Activated naive CD4-positive, alpha-beta T cell treated with anti-CD3 and anti-CD28 coated beads, Interleukin-2, amount 50 U/mL, for 24 hours (primary cell): ENCODE results near the gene TCEAL8.

ENCODE experiments used
- H3K27ac Mint-ChIP-seq: one replicate; pipeline ENCODE4 v1.8.0; 2021; ENCODE audit warnings: mild to moderate bottlenecking, mixed read lengths
- H3K27me3 Mint-ChIP-seq: one replicate; pipeline ENCODE4 v1.8.0; 2021; ENCODE audit warnings: mixed read lengths
- H3K36me3 Mint-ChIP-seq: one replicate; pipeline ENCODE4 v1.8.0; 2021; ENCODE audit warnings: mixed read lengths
- H3K4me1 Mint-ChIP-seq: one replicate; pipeline ENCODE4 v1.8.0; 2021; ENCODE audit warnings: mixed read lengths
- H3K4me3 Mint-ChIP-seq: one replicate; pipeline ENCODE4 v1.8.0; 2021; ENCODE audit warnings: mild to moderate bottlenecking, mixed read lengths
- H3K9me3 Mint-ChIP-seq: one replicate; pipeline ENCODE4 v1.8.0; 2021; ENCODE audit warnings: mixed read lengths

Gene TCEAL8, protein sequence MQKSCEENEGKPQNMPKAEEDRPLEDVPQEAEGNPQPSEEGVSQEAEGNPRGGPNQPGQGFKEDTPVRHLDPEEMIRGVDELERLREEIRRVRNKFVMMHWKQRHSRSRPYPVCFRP

DNA sequence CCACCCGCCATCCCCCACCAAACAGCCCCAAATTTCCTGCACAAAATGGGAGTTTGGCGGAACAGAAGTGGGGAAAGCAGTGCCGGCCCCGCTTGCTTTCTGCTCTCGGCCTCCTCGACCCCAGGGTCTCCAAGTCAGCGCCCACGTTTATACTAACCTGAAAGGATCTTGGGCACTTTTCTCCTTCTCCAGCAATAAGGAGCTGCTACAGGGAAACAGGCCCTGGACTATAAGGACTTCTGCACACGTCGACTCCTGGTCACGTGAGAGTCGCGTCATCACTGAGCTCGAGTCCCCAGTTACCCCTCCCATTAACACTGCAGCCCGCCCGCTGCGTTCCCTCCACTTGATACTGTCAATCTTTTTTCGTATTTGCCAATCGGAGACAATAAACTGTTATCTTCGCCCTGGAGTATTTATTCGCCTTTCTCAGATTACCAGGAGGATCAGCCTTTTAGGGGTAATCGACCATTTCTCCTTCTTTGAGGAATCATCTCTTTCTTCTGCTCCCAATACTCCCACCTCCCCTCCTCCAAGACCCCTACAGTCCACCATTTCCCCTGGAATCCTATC is at the start of gene TCEAL8:
Gene TCEAL8, minus strand, starts transcription at position 235 of the 573 bp plus-strand sequence. CDS start 1,176 bp downstream, outside the sequence.
- no peaks in the 10 kb centered on the region for H3K27me3 Mint-ChIP-seq

DNA sequence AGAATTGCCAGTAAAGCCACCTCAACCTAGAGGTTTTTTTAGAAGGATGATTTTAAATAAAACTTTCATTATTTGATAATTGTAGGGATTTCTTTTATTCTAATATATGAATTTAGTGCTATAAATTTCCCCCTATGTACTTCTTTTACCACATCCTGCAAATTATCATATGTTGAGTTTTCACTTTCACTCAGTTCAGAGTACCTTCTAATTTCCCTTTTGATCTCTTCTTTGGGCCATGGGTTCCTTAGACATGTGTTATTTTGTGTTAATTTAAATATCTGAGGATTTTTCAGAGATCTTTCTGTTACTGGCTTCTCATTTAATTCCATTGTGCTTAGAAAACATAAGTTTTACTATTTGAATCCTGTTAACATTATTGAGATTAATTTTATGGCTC is 49.8 kb upstream of the TCEAL8 start:
- no peaks in the 10 kb centered on the region for H3K27me3 Mint-ChIP-seq
- peaks cover 23% of the 10 kb centered on the region for H3K4me1 Mint-ChIP-seq
- H3K4me3 Mint-ChIP-seq, result no peak overlapping the region
- peaks cover 2% of the 10 kb centered on the region for H3K36me3 Mint-ChIP-seq
- H3K9me3 Mint-ChIP-seq, result no peaks in the 10 kb centered on the region
- H3K27ac Mint-ChIP-seq, result no peak overlapping the region

More for the DNA sequence above, at the start of gene TCEAL8:
- H3K4me3 Mint-ChIP-seq, result peak within 1 kb of the TSS; percentile 99
- H3K9me3 Mint-ChIP-seq, result no peaks in the 10 kb centered on the region
- H3K36me3 Mint-ChIP-seq, result peaks cover 2% of the 10 kb centered on the region
- peak within 1 kb of the TSS; percentile 97 for H3K27ac Mint-ChIP-seq
- peaks cover 26% of the 10 kb centered on the region for H3K4me1 Mint-ChIP-seq

DNA sequence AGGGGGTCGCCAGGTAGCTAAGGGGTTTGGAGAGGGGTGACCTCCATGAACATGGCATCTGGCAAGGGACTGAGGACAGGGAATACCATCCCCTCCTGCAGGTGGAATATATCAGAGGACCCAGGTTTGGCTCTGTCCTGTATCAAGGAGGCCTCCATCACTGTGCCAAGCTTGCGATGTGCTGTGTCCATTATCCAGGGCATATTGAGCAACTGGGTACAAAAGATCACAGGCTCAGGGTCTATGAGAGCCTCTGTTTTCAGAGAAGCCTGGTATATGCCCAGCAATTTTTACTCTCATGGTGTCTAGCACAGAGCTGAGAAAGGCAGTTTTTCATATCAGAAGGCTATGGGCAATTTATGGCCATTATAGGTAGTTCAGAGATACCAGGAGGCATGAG is 38.2 kb upstream of the TCEAL8 start:
- no peaks in the 10 kb centered on the region for H3K9me3 Mint-ChIP-seq
- no peak overlapping the region for H3K27ac Mint-ChIP-seq
- no peak overlapping the region for H3K4me3 Mint-ChIP-seq
- H3K36me3 Mint-ChIP-seq, result no peaks in the 10 kb centered on the region
- H3K4me1 Mint-ChIP-seq, result no peaks in the 10 kb centered on the region
- H3K27me3 Mint-ChIP-seq, result peaks cover 2% of the 10 kb centered on the region

DNA sequence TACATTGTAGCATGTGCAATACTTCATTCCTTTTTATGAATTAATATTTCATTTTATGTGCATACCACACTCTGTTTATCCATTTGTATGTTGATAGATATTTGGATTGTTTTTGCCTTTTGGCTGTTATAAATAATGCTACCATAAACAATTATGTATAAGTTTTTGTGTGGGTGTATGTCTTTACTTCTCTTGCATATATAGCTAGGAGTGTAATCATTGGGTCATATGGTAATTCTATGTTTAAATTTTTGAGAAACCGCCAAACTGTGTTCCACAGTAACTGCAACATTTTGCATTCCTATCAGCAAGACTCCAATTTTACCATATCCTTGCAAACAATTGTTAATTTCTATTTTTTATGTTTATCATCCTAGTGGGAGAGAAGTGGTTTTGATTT is 24.7 kb upstream of the TCEAL8 start:
- H3K9me3 Mint-ChIP-seq, result no peaks in the 10 kb centered on the region
- H3K36me3 Mint-ChIP-seq, result no peaks in the 10 kb centered on the region
- H3K27me3 Mint-ChIP-seq, result peaks cover 21% of the 10 kb centered on the region

DNA sequence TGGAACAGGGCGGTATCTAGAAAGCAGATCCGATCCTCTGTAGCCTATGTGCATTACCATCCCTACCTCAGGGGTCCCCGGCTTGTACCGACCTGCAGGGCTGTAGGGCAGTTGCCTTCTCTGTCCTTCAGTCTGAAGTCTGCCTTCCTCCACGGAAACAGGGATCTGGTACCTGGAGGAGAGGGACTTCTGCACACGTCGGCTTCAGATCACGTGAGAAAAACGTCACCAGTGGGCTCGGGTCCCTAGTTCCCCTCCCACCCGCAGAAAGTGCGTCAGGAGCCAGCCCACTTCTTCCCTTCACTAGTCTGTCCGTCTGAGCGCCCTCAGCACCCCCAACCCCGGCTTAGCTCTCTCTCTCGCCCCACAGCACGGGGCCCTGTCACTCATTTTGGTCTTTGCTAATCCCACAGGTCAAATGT is 21.6 kb upstream of the TCEAL8 start, which contains the start of gene TCEAL5:
Gene TCEAL5, minus strand, starts transcription at position 170 of the 422 bp plus-strand sequence. CDS start 2,187 bp downstream, outside the sequence.
- peak within 1 kb of the TSS; percentile 56 for H3K4me3 Mint-ChIP-seq
- no peak within 1 kb of the TSS for H3K27ac Mint-ChIP-seq
- H3K27me3 Mint-ChIP-seq, result peaks cover 23% of the 10 kb centered on the region
- peaks cover 9% of the 10 kb centered on the region for H3K4me1 Mint-ChIP-seq
- no peaks in the 10 kb centered on the region for H3K36me3 Mint-ChIP-seq
- no peaks in the 10 kb centered on the region for H3K9me3 Mint-ChIP-seq

More for the DNA sequence above, 24.7 kb upstream of the TCEAL8 start:
- Mint-ChIP-seq H3K4me3 (no peak overlapping the region), H3K27ac (no peak overlapping the region), H3K4me1 (peaks cover 9% of the 10 kb centered on the region)

DNA sequence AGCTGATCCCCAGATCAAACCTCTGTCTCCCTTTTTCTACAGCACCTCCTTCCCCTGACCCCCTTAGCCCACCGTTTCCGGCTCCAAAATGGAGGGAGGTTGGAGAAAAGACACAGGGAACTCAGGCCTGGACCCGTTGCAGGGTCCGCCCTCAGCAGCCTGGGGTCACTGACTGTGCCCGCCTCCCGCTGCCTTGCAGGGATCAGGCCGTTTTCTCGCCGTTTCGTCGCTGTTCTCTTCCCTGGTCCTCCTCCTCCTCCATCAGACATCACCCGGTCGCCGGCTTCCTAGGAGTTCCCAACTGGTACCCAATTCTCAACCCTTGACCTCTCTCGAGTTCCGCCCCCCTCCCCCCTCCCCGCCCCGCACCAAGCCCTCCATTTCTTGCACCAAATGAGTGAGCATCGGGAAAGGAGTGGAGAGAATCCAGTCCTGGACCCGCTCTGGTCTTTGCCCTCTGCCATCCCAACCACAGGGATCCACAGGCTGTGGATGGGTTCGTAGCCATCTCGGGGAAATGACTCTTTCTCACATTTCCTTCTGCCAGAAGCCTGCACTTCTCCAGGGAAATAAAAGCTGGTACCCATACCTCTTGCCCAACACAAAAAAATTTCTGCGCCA is 21.1 kb upstream of the TCEAL8 start:
- H3K9me3 Mint-ChIP-seq, result no peaks in the 10 kb centered on the region
- no peak overlapping the region for H3K27ac Mint-ChIP-seq
- H3K4me3 Mint-ChIP-seq, result no peak overlapping the region
- peaks cover 23% of the 10 kb centered on the region for H3K27me3 Mint-ChIP-seq
- peaks cover 9% of the 10 kb centered on the region for H3K4me1 Mint-ChIP-seq
- no peaks in the 10 kb centered on the region for H3K36me3 Mint-ChIP-seq

DNA sequence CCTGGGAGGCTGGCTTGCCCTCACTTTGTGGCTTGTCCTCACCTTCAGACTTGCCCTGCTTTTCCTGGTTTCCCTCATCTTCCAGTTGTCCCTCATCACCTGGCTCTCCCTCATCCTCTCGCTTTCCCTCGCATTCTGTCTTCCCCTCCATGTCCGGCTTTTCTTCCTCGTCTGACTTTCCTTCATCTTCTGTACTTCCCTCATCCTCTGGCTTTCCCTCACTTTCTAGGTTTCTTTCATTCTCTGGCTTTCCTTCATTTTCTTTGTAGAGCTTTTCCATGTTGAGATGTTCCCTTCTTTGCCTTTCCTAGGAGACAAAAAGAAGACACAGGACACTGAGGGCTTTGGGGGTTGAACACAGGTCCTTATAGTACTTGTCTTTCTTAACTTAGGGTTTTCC is 19.3 kb upstream of the TCEAL8 start:
- Mint-ChIP-seq H3K27ac (no peak overlapping the region), H3K4me1 (peaks cover 9% of the 10 kb centered on the region), H3K36me3 (no peaks in the 10 kb centered on the region), H3K4me3 (no peak overlapping the region), H3K27me3 (peaks cover 18% of the 10 kb centered on the region), H3K9me3 (no peaks in the 10 kb centered on the region)

DNA sequence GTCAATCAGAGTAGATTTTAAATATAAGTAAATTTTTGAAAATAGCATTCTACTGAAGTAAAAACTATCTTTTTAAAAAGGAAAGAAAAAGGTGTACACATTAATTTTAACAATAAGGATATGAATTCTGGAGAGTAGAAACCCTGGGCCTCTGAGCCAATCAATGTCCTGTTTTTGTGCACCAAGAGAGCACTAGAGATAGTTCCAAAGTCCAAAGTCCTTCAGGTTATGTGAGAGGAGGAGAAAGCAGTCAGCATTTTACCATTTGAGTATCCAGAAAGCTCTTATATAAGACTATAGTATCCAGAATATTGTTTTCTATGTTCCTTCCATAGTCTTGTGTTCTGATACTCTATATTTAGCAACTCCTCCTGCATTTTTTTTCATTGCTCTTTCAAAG is 3.3 kb upstream of the TCEAL8 start:
- no peak overlapping the region for H3K4me3 Mint-ChIP-seq
- no peaks in the 10 kb centered on the region for H3K9me3 Mint-ChIP-seq
- peaks cover under 1% of the 10 kb centered on the region for H3K27me3 Mint-ChIP-seq
- peaks cover 2% of the 10 kb centered on the region for H3K36me3 Mint-ChIP-seq
- H3K27ac Mint-ChIP-seq, result no peak overlapping the region
- peaks cover 20% of the 10 kb centered on the region for H3K4me1 Mint-ChIP-seq

DNA sequence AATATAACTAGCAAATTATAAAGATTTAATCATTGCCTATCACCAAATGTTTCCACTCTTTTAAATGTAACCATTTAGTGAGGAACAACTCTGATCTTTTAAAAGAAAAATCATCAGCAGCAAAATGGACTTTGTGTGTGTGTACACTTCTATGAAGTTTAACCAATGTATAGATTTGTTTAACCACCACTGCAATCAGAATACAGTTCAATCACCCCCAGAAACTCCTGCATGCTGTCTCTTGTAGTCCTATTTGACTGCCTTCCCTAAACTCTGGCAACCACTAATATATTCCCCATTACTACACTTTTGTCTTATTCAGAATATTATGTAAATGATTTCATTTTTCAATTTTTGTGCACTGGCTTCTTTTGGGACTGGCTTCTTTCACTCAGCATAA is 1.7 kb upstream of the TCEAL8 start:
- H3K27me3 Mint-ChIP-seq, result no peaks in the 10 kb centered on the region
- H3K27ac Mint-ChIP-seq, result no peak overlapping the region
- no peak overlapping the region for H3K4me3 Mint-ChIP-seq
- H3K36me3 Mint-ChIP-seq, result peaks cover 2% of the 10 kb centered on the region
- H3K4me1 Mint-ChIP-seq, result peaks cover 26% of the 10 kb centered on the region
- H3K9me3 Mint-ChIP-seq, result no peaks in the 10 kb centered on the region

DNA sequence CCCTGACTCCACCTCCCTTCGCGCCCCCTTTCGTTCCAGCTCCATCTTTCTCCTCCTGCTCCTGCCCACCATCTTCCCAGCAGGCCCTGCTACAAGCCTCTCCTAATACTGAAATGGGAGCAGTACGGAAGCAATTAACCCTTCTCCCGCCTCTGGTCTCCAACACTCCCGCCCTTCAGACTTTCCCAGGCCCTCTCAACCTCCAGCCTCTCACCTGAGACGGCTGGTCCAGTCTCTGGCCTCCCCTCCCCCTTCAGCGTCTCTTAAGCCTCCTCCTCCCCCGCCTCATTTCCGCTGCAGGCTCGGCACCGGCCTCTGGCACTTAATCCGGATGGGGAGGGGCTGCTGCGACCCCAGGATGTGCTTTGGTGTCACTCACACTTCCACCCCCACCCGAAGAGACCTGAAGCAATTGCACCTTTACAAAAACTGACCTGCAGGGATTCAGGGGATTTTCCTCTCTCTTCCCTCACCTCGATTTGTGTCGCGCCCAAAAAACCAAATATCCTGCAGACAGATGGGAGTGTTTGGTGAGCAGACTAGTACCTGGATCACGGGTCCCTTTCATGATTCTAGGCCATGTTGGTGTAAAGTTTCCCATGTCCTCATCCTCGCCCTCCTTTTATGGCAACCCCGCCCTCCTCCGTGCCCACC is 657 bp downstream of the TCEAL8 start:
- H3K9me3 Mint-ChIP-seq, result no peaks in the 10 kb centered on the region
- peaks cover 2% of the 10 kb centered on the region for H3K36me3 Mint-ChIP-seq
- peak overlapping the region; percentile 97 for H3K27ac Mint-ChIP-seq
- H3K4me1 Mint-ChIP-seq, result peaks cover 26% of the 10 kb centered on the region
- H3K4me3 Mint-ChIP-seq, result peak overlapping the region; percentile 99
- H3K27me3 Mint-ChIP-seq, result no peaks in the 10 kb centered on the region

DNA sequence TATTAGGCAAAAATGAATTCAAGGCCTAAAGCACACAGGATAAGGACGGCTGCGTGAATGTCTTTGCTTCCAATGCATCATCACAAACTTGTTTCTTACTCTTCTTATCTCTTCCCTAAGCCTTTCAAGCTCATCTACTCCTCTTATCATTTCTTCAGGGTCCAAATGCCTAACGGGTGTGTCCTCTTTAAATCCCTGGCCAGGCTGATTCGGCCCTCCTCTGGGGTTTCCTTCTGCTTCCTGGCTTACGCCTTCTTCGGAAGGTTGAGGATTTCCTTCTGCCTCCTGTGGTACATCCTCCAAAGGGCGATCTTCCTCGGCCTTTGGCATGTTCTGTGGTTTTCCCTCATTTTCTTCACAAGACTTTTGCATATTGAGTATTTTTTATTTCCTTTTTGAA is 1.3 kb downstream of the TCEAL8 start:
- peak overlapping the region; percentile 99 for H3K4me3 Mint-ChIP-seq
- H3K27me3 Mint-ChIP-seq, result no peaks in the 10 kb centered on the region
- H3K27ac Mint-ChIP-seq, result peak overlapping the region; percentile 97
- no peaks in the 10 kb centered on the region for H3K9me3 Mint-ChIP-seq
- H3K36me3 Mint-ChIP-seq, result peaks cover 2% of the 10 kb centered on the region
- H3K4me1 Mint-ChIP-seq, result peaks cover 26% of the 10 kb centered on the region

DNA sequence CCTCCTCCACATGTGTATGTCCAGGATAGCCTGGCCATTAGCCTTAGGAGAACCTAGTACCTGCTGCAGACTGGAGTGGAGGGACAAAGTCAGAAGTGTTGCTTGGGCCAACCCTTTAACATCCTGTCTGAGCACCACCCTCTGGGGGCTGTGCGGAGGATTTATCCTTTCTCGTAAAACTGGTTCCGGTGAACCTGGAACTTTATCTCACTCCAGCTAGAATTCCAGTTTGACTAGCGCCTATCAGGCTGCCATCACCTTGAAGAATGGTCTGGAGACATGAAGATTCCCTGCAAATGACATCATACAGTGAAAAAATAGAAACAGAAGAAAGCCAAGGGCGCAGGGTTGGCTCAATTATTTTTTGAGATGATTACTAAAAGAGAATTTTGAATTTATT is 4.0 kb downstream of the TCEAL8 start:
- Mint-ChIP-seq H3K4me3 (no peak overlapping the region), H3K27me3 (no peaks in the 10 kb centered on the region), H3K36me3 (peaks cover 2% of the 10 kb centered on the region), H3K9me3 (no peaks in the 10 kb centered on the region), H3K4me1 (peaks cover 26% of the 10 kb centered on the region), H3K27ac (no peak overlapping the region)

DNA sequence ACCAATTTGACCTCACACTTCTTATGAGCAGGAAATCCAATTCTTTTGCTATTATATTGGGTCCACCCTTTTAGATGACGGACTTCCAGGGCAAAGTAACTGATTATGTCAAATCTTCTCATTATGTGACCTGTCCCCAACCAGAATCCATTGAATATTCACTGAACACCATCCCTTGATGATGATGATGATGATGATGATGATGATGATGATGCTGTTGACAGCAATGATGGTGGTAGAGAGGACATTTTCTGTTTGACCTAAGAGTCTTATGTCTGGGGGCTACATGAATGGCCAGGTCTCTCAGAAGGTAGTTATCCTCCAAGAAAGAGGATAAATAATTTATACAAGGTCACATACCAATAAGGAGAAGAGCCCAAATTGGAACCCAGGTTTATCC is 5.2 kb downstream of the TCEAL8 start:
- no peaks in the 10 kb centered on the region for H3K9me3 Mint-ChIP-seq
- peaks cover 2% of the 10 kb centered on the region for H3K36me3 Mint-ChIP-seq
- H3K4me3 Mint-ChIP-seq, result no peak overlapping the region
- H3K27ac Mint-ChIP-seq, result no peak overlapping the region
- no peaks in the 10 kb centered on the region for H3K27me3 Mint-ChIP-seq
- H3K4me1 Mint-ChIP-seq, result peaks cover 18% of the 10 kb centered on the region

DNA sequence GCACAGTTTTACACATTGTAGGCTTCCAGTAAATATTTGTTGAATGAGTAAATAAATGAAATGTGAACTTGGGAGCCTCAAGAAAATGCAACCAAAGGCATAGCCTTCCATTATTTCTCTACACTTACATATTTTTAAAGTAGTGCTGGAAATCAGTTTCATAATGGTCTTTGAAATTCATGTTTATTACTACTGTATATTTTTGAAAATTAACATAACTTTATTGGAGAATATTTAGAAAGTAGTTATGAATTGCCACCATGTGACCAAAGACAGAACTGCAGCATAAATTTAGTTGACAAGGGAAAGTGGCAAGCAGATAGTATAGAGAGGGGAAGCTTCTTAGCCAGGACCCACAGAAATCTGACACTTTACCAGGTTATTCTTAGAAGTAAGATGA is 6.4 kb downstream of the TCEAL8 start:
- H3K9me3 Mint-ChIP-seq, result no peaks in the 10 kb centered on the region
- H3K36me3 Mint-ChIP-seq, result peaks cover under 1% of the 10 kb centered on the region
- H3K4me1 Mint-ChIP-seq, result peaks cover 9% of the 10 kb centered on the region
- no peaks in the 10 kb centered on the region for H3K27me3 Mint-ChIP-seq
- H3K27ac Mint-ChIP-seq, result no peak overlapping the region
- H3K4me3 Mint-ChIP-seq, result no peak overlapping the region

DNA sequence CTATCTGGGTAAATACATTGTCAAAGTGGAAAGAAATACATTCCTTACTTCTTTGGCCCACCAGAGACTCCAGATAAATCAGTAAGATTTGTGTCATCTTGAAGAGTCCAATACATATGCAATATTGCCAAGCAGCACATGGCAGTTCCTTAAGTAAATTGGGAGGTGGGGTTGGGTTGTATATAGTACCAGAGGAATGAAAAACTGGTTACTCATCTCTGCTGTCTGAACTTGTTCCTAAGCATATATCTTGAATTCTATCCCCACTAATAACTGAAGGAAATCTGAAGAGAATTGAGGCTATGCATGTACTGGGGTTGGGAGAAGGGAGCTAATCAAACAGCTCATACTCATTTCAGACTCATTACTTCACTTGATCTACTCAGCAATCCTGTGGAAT is 14.8 kb downstream of the TCEAL8 start:
- Mint-ChIP-seq H3K27ac (no peak overlapping the region), H3K9me3 (no peaks in the 10 kb centered on the region), H3K4me1 (no peaks in the 10 kb centered on the region), H3K4me3 (no peak overlapping the region), H3K27me3 (no peaks in the 10 kb centered on the region), H3K36me3 (no peaks in the 10 kb centered on the region)

DNA sequence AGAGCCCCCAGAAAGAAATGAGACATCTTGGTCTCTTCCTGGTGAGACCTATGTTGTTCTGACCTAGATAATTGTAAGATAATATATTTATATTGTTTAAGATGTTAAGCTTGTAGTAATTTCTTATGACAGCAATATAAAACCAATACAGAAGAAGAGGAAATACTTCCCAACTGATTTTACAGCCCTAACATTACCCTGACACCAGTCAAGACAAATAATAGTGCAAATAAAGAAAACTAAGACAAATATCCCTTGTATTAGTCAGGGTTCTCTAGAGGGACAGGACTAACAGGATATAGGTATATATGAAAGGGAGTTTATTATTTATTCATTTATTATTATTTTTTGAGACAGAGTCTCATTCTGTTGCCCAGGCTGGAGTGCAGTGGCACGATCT is 18.7 kb downstream of the TCEAL8 start:
- no peak overlapping the region for H3K27ac Mint-ChIP-seq
- no peaks in the 10 kb centered on the region for H3K27me3 Mint-ChIP-seq
- no peak overlapping the region for H3K4me3 Mint-ChIP-seq
- no peaks in the 10 kb centered on the region for H3K9me3 Mint-ChIP-seq
- H3K36me3 Mint-ChIP-seq, result no peaks in the 10 kb centered on the region
- no peaks in the 10 kb centered on the region for H3K4me1 Mint-ChIP-seq
